ENCODE results near the gene PCDH9.
"Not testable (repeated sequence)": the region's sequence is repeated elsewhere in the genome, so short reads cannot be mapped to it uniquely, and the experiment has no call there.

PCDH9 gene

GRCh38 chr13:66659701-66660467, 570.3 kb downstream of the PCDH9 start:
- no peak overlapping the region for H3K4me3 Mint-ChIP-seq
- H3K9me3 Mint-ChIP-seq: no peaks in the 10 kb centered on the region
- no peaks in the 10 kb centered on the region for H3K27me3 Mint-ChIP-seq (ENCODE audit: low read depth)
- no peak overlapping the region for H3K27ac Mint-ChIP-seq
- H3K4me1 Mint-ChIP-seq (ENCODE audit: low read depth): no peaks in the 10 kb centered on the region
- H3K36me3 Mint-ChIP-seq (ENCODE audit: low read depth): no peaks in the 10 kb centered on the region

- no peak overlapping the region for H3K27ac Mint-ChIP-seq
- no peaks in the 10 kb centered on the region for H3K36me3 Mint-ChIP-seq (ENCODE audit: low read depth)
These were observed 570.9 kb downstream of the PCDH9 start for GRCh38 chr13:66659286-66659685.

GRCh38 chr13:66657165-66657881, 572.8 kb downstream of the PCDH9 start:
- Mint-ChIP-seq H3K9me3 (no peaks in the 10 kb centered on the region), H3K4me3 (no peak overlapping the region), H3K36me3 (ENCODE audit: low read depth) (no peaks in the 10 kb centered on the region), H3K27ac (no peak overlapping the region), H3K27me3 (ENCODE audit: low read depth) (no peaks in the 10 kb centered on the region), H3K4me1 (ENCODE audit: low read depth) (no peaks in the 10 kb centered on the region)

More at GRCh38 chr13:66659286-66659685, 570.9 kb downstream of the PCDH9 start:
- no peaks in the 10 kb centered on the region for H3K9me3 Mint-ChIP-seq
- H3K4me3 Mint-ChIP-seq: no peak overlapping the region
- no peaks in the 10 kb centered on the region for H3K27me3 Mint-ChIP-seq (ENCODE audit: low read depth)
- H3K4me1 Mint-ChIP-seq (ENCODE audit: low read depth): no peaks in the 10 kb centered on the region

- H3K9me3 Mint-ChIP-seq: no peaks in the 10 kb centered on the region
- no peaks in the 10 kb centered on the region for H3K27me3 Mint-ChIP-seq (ENCODE audit: low read depth)
- no peak overlapping the region for H3K27ac Mint-ChIP-seq
- H3K4me1 Mint-ChIP-seq (ENCODE audit: low read depth): no peaks in the 10 kb centered on the region
- H3K36me3 Mint-ChIP-seq (ENCODE audit: low read depth): no peaks in the 10 kb centered on the region
- H3K4me3 Mint-ChIP-seq: no peak overlapping the region
These were observed 574.2 kb downstream of the PCDH9 start for GRCh38 chr13:66655847-66656454.

GRCh38 chr13:66644855-66645460, 585.2 kb downstream of the PCDH9 start:
- no peaks in the 10 kb centered on the region for H3K9me3 Mint-ChIP-seq
- no peaks in the 10 kb centered on the region for H3K36me3 Mint-ChIP-seq (ENCODE audit: low read depth)
- no peak overlapping the region for H3K4me3 Mint-ChIP-seq
- H3K27me3 Mint-ChIP-seq (ENCODE audit: low read depth): no peaks in the 10 kb centered on the region
- H3K4me1 Mint-ChIP-seq (ENCODE audit: low read depth): no peaks in the 10 kb centered on the region
- H3K27ac Mint-ChIP-seq: no peak overlapping the region

- no peaks in the 10 kb centered on the region for H3K9me3 Mint-ChIP-seq
- H3K27me3 Mint-ChIP-seq (ENCODE audit: low read depth): no peaks in the 10 kb centered on the region
- no peak overlapping the region for H3K27ac Mint-ChIP-seq
- H3K4me1 Mint-ChIP-seq (ENCODE audit: low read depth): no peaks in the 10 kb centered on the region
- H3K36me3 Mint-ChIP-seq (ENCODE audit: low read depth): no peaks in the 10 kb centered on the region
- H3K4me3 Mint-ChIP-seq: no peak overlapping the region
These were observed 589.9 kb downstream of the PCDH9 start for GRCh38 chr13:66640231-66640630.

GRCh38 chr13:66639044-66639443, 591.1 kb downstream of the PCDH9 start:
- Mint-ChIP-seq H3K4me3 (no peak overlapping the region), H3K27me3 (ENCODE audit: low read depth) (no peaks in the 10 kb centered on the region), H3K4me1 (ENCODE audit: low read depth) (no peaks in the 10 kb centered on the region), H3K9me3 (no peaks in the 10 kb centered on the region), H3K36me3 (ENCODE audit: low read depth) (no peaks in the 10 kb centered on the region), H3K27ac (no peak overlapping the region)

GRCh38 chr13:66635526-66635925, 594.6 kb downstream of the PCDH9 start:
- H3K9me3 Mint-ChIP-seq: no peaks in the 10 kb centered on the region
- no peak overlapping the region for H3K27ac Mint-ChIP-seq
- H3K36me3 Mint-ChIP-seq (ENCODE audit: low read depth): no peaks in the 10 kb centered on the region
- H3K4me3 Mint-ChIP-seq: no peak overlapping the region
- H3K27me3 Mint-ChIP-seq (ENCODE audit: low read depth): no peaks in the 10 kb centered on the region
- H3K4me1 Mint-ChIP-seq (ENCODE audit: low read depth): no peaks in the 10 kb centered on the region

- Mint-ChIP-seq H3K4me3 (no peak overlapping the region), H3K9me3 (no peaks in the 10 kb centered on the region)
These were observed 595.8 kb downstream of the PCDH9 start for GRCh38 chr13:66634384-66634783.

GRCh38 chr13:66627512-66627911, 602.6 kb downstream of the PCDH9 start:
- Mint-ChIP-seq H3K4me1 (ENCODE audit: low read depth) (no peaks in the 10 kb centered on the region), H3K9me3 (no peaks in the 10 kb centered on the region), H3K4me3 (no peak overlapping the region), H3K27me3 (ENCODE audit: low read depth) (no peaks in the 10 kb centered on the region), H3K36me3 (ENCODE audit: low read depth) (no peaks in the 10 kb centered on the region), H3K27ac (no peak overlapping the region)

More at GRCh38 chr13:66634384-66634783, 595.8 kb downstream of the PCDH9 start:
- no peak overlapping the region for H3K27ac Mint-ChIP-seq
- no peaks in the 10 kb centered on the region for H3K36me3 Mint-ChIP-seq (ENCODE audit: low read depth)
- no peaks in the 10 kb centered on the region for H3K27me3 Mint-ChIP-seq (ENCODE audit: low read depth)
- no peaks in the 10 kb centered on the region for H3K4me1 Mint-ChIP-seq (ENCODE audit: low read depth)

GRCh38 chr13:66624302-66624701, 605.8 kb downstream of the PCDH9 start:
- Mint-ChIP-seq H3K4me1 (ENCODE audit: low read depth) (no peaks in the 10 kb centered on the region), H3K4me3 (no peak overlapping the region), H3K27ac (no peak overlapping the region), H3K9me3 (no peaks in the 10 kb centered on the region), H3K36me3 (ENCODE audit: low read depth) (no peaks in the 10 kb centered on the region), H3K27me3 (ENCODE audit: low read depth) (no peaks in the 10 kb centered on the region)

- Mint-ChIP-seq H3K4me1 (ENCODE audit: low read depth) (no peaks in the 10 kb centered on the region), H3K4me3 (no peak overlapping the region), H3K27ac (no peak overlapping the region), H3K27me3 (ENCODE audit: low read depth) (no peaks in the 10 kb centered on the region), H3K36me3 (ENCODE audit: low read depth) (no peaks in the 10 kb centered on the region), H3K9me3 (no peaks in the 10 kb centered on the region)
These were observed 606.9 kb downstream of the PCDH9 start for GRCh38 chr13:66623129-66623820.

- H3K36me3 Mint-ChIP-seq (ENCODE audit: low read depth); H3K27ac Mint-ChIP-seq; H3K27me3 Mint-ChIP-seq (ENCODE audit: low read depth); H3K9me3 Mint-ChIP-seq; H3K4me3 Mint-ChIP-seq; H3K4me1 Mint-ChIP-seq (ENCODE audit: low read depth): not testable (repeated sequence)
These were observed 608.2 kb downstream of the PCDH9 start for GRCh38 chr13:66621906-66622447.

- H3K36me3 Mint-ChIP-seq (ENCODE audit: low read depth): no peaks in the 10 kb centered on the region
- no peaks in the 10 kb centered on the region for H3K27me3 Mint-ChIP-seq (ENCODE audit: low read depth)
- no peak overlapping the region for H3K4me3 Mint-ChIP-seq
- no peak overlapping the region for H3K27ac Mint-ChIP-seq
- H3K4me1 Mint-ChIP-seq (ENCODE audit: low read depth): no peaks in the 10 kb centered on the region
- H3K9me3 Mint-ChIP-seq: no peaks in the 10 kb centered on the region
These were observed 611.4 kb downstream of the PCDH9 start for GRCh38 chr13:66618702-66619101.
